Esophagus squamous epithelium (tissue), 4 donors: ENCODE results near the gene TRH.

Experiments
- POLR2A ChIP-seq, 4 donors: fragments of 450-650 bp; IDR thresholded peaks; one replicate each; pipeline ENCODE4 v1.6.1; 2017; ENCODE audit warnings: antibody characterized with exemption in 4 of 4, mild to moderate bottlenecking in 4 of 4, moderate library complexity in 3 of 4
- TF ChIP-seq, protein P1 (sequence below), 6 experiments: fragments of 450-650 bp in 4 of 6; fragments of 200-600 bp in 2 of 6; sonication (generic) in 2 of 6; IDR thresholded peaks; one replicate each; pipeline ENCODE4 v1.5.1; 2016 to 2019; ENCODE audit warnings: antibody characterized with exemption in 6 of 6, mild to moderate bottlenecking in 4 of 6, moderate library complexity in 4 of 6

- TF ChIP-seq, protein P1, sequence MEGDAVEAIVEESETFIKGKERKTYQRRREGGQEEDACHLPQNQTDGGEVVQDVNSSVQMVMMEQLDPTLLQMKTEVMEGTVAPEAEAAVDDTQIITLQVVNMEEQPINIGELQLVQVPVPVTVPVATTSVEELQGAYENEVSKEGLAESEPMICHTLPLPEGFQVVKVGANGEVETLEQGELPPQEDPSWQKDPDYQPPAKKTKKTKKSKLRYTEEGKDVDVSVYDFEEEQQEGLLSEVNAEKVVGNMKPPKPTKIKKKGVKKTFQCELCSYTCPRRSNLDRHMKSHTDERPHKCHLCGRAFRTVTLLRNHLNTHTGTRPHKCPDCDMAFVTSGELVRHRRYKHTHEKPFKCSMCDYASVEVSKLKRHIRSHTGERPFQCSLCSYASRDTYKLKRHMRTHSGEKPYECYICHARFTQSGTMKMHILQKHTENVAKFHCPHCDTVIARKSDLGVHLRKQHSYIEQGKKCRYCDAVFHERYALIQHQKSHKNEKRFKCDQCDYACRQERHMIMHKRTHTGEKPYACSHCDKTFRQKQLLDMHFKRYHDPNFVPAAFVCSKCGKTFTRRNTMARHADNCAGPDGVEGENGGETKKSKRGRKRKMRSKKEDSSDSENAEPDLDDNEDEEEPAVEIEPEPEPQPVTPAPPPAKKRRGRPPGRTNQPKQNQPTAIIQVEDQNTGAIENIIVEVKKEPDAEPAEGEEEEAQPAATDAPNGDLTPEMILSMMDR (IDR thresholded peaks at IDR 0.05), result no peak
- no peak for TF ChIP-seq POLR2A (IDR thresholded peaks at IDR 0.05)
Measured at GRCh38 chr3:129979905-129980304, 5.4 kb downstream of the TRH start.
